Central memory CD8-positive, alpha-beta T cell (primary cell): Measurements from ENCODE around the gene AHNAK.

Experiments
- ATAC-seq: fragments of 150-1000 bp; cut with Tn5 transposase; replicated peaks from 2 replicates; pipeline ENCODE4 v1.10.0; 2022; ENCODE audit warnings: mild to moderate bottlenecking, moderate FRiP score, moderate number of reproducible peaks; ENCODE audit not compliant: poor library complexity, severe bottlenecking; ENCODE audit errors: extremely low read depth
- DNase-seq, 2 donors: peaks; one replicate each; pipeline ENCODE4 v3.0.0; 2021; ENCODE audit warnings: low spot score in 2 of 2
- H3K27ac Mint-ChIP-seq: one replicate; pipeline ENCODE4 v1.8.0; 2022; ENCODE audit warnings: low read depth, mild to moderate bottlenecking, moderate library complexity, mixed read lengths
- H3K27me3 Mint-ChIP-seq: one replicate; pipeline ENCODE4 v1.8.0; 2022; ENCODE audit warnings: mixed read lengths
- H3K36me3 Mint-ChIP-seq: one replicate; pipeline ENCODE4 v1.8.0; 2022; ENCODE audit warnings: mild to moderate bottlenecking, moderate library complexity, mixed read lengths; ENCODE audit not compliant: insufficient read depth
- H3K4me1 Mint-ChIP-seq: one replicate; pipeline ENCODE4 v1.8.0; 2022; ENCODE audit warnings: mixed read lengths
- H3K4me3 Mint-ChIP-seq: one replicate; pipeline ENCODE4 v1.8.0; 2022; ENCODE audit warnings: mild to moderate bottlenecking, moderate library complexity, mixed read lengths
- H3K9me3 Mint-ChIP-seq: one replicate; pipeline ENCODE4 v1.8.0; 2022; ENCODE audit warnings: mixed read lengths

AHNAK gene

DNA sequence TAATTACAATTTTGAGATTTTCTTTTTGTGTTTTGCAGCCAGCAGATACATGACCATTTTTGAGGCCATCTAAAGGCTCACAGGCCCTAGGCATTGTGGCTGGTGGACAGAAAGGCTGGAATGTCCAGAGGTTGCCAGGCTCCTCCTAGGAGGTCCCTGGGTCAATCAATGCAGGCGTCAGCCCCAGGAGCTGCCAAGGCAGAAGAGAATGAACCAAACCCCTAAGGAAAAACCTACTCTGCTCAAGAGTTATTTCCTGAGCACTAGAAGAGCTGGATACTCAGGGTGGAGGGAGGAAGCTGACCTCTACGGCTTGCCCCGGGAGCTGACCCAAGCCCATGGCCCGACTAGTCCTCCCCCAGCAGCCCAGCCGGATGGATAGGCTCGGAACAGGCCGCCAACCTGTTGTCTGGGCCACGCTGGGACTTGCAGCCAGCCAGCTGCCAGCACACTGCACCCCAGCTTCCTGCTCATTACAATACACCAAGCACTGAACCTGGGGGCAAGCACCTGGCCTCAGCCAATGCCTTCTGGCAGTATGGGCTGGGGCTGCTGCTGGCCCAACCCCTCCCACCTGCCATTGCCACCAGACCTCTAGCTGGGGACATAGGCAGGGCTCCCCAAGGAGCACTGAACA is 133.4 kb downstream of the AHNAK start:
- Mint-ChIP-seq H3K9me3 (no peaks in the 10 kb centered on the region), H3K4me3 (no peak overlapping the region), H3K36me3 (peaks cover 2% of the 10 kb centered on the region), H3K4me1 (no peaks in the 10 kb centered on the region), H3K27me3 (no peaks in the 10 kb centered on the region), H3K27ac (no peak overlapping the region)
- ATAC-seq (no peak), DNase-seq (no peak)

DNA sequence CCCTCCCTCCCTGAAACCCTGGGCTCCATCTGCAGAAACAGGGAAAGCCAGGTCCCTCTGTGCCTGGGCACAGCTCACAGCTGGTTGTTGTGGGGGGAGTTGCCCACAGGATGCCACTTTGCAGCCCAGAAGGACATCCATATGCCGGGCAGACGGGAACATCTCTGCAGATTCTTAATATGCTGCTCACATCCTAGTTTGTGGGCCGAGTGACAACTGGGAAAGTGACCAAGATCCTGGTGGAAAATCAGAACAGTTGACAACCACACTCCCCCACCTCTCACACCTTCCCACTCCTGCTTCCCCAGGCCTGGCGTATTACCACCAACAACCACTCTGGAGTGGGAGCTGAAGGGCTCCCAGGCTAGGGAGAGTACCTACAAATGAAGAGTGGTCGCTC is 135.1 kb downstream of the AHNAK start:
- ATAC-seq, result no peak
- Mint-ChIP-seq H3K4me1 (no peaks in the 10 kb centered on the region), H3K4me3 (no peak overlapping the region)

DNA sequence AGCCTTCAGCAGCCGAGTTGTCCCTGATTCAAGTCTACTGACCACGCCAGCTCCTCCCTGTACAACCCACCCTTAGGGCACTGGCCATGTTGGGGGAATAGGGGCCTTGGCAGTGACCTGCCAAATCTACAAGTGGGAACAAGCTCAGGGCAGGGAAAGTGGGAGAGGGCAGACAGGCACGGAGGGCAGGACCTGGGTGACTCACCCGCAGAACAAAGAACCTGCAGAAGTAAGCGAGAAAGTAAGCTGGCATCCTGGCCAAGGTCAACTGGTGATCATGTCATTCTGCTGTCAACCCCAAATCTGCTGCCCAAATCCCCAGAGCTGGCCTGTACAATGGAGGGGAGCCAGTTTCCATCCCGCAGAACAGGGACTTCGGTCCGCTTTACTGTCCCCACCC is 135.6 kb downstream of the AHNAK start:
- Mint-ChIP-seq H3K4me3 (no peak overlapping the region), H3K36me3 (peaks cover 2% of the 10 kb centered on the region), H3K27ac (no peak overlapping the region), H3K9me3 (no peaks in the 10 kb centered on the region), H3K4me1 (no peaks in the 10 kb centered on the region), H3K27me3 (no peaks in the 10 kb centered on the region)
- ATAC-seq, result no peak
- no peak for DNase-seq

More for the DNA sequence above, 135.1 kb downstream of the AHNAK start:
- Mint-ChIP-seq H3K9me3 (no peaks in the 10 kb centered on the region), H3K27ac (no peak overlapping the region), H3K27me3 (no peaks in the 10 kb centered on the region), H3K36me3 (peaks cover 2% of the 10 kb centered on the region)
- no peak for DNase-seq

DNA sequence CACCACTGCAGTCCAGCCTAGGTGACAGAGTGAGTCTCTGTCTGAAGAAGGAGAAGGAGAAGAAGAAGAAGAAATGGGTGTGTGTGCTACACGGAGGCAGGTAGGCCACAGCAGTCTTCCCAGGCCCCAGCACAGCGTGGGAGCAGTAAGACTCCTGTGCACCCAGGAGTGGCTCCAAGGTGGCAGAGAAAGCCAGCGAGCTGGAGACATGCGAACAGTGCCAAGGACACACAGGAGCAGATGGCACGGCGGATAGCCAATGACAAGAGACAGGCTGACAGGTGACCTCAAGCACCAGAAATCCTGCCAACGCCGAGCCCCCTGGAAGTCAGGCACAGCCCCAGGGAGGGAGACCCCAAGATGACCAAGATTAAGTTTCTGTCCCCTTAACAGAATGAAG is 136.8 kb downstream of the AHNAK start:
- Mint-ChIP-seq H3K27me3 (no peaks in the 10 kb centered on the region), H3K9me3 (no peaks in the 10 kb centered on the region), H3K36me3 (no peaks in the 10 kb centered on the region), H3K27ac (no peak overlapping the region), H3K4me3 (no peak overlapping the region), H3K4me1 (no peaks in the 10 kb centered on the region)
- ATAC-seq (no peak), DNase-seq (no peak)

DNA sequence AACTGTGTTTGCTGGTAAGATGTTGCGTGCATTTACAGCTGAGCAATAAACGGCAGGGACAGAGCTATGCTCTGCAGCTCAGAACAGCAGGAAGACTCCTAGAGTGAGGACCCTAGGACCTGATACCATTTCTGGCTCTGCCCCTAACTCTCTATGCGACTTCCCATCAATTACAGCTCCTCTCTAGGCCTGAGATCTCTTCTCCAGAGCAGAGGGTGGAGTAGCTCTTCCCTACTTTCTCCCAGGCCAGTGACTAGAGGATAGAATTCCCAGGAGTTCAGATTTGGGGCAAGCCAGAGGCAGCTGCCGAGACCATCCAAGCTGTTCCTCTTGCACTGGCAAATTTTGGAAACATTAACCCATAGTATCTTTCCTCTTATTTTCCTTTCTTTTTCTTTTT is 140.6 kb downstream of the AHNAK start:
- Mint-ChIP-seq H3K27ac (no peak overlapping the region), H3K4me3 (no peak overlapping the region), H3K4me1 (peaks cover 18% of the 10 kb centered on the region), H3K36me3 (peaks cover 1% of the 10 kb centered on the region), H3K27me3 (no peaks in the 10 kb centered on the region), H3K9me3 (no peaks in the 10 kb centered on the region)
- ATAC-seq (no peak), DNase-seq (no peak)

DNA sequence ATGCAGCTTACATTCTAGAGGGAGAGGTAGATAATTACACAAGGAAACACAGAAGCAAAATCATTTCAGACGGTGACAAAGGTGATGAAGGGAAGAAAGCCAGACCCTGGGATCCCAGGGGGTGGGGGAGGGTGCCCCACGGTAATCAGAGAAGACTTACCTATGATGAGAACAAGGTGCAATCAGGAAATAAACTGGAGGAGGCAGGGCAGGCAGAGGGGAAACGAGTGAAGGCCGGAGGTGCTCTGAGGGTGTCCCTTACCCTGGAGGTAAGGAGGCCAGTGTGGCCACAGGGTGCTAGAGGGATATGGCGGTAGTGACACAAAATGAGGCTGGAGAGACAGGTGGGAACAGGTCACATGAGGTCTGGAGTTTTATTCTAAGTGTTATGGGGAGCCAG is 141.7 kb downstream of the AHNAK start:
- Mint-ChIP-seq H3K36me3 (peaks cover 1% of the 10 kb centered on the region), H3K4me3 (no peak overlapping the region), H3K27ac (no peak overlapping the region), H3K9me3 (no peaks in the 10 kb centered on the region), H3K4me1 (peaks cover 18% of the 10 kb centered on the region), H3K27me3 (no peaks in the 10 kb centered on the region)
- ATAC-seq (no peak), DNase-seq (no peak)

DNA sequence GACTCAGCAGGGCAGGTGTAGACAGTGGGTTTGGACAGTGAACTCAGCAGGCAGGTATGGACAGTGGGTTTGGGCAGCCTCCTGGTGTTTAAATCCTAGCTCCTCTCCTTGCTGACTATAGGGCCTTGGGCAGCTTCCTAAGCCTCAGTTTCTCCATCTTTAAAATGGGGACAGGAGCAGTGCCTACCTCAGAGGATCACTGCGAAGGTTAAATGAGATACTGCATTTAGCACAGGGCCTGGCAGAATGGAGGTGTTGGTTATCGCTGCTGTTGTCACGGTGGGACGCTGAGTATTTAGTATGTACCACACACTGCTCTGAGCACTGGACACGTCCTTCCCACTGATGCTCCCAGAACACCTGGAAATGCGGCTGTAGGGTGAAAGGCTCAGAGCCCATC is 142.2 kb downstream of the AHNAK start:
- no peaks in the 10 kb centered on the region for H3K9me3 Mint-ChIP-seq
- peaks cover 18% of the 10 kb centered on the region for H3K4me1 Mint-ChIP-seq
- no peak for ATAC-seq
- H3K36me3 Mint-ChIP-seq, result peaks cover 1% of the 10 kb centered on the region
- no peak overlapping the region for H3K4me3 Mint-ChIP-seq
- DNase-seq, result no peak
- no peaks in the 10 kb centered on the region for H3K27me3 Mint-ChIP-seq
- H3K27ac Mint-ChIP-seq, result no peak overlapping the region

DNA sequence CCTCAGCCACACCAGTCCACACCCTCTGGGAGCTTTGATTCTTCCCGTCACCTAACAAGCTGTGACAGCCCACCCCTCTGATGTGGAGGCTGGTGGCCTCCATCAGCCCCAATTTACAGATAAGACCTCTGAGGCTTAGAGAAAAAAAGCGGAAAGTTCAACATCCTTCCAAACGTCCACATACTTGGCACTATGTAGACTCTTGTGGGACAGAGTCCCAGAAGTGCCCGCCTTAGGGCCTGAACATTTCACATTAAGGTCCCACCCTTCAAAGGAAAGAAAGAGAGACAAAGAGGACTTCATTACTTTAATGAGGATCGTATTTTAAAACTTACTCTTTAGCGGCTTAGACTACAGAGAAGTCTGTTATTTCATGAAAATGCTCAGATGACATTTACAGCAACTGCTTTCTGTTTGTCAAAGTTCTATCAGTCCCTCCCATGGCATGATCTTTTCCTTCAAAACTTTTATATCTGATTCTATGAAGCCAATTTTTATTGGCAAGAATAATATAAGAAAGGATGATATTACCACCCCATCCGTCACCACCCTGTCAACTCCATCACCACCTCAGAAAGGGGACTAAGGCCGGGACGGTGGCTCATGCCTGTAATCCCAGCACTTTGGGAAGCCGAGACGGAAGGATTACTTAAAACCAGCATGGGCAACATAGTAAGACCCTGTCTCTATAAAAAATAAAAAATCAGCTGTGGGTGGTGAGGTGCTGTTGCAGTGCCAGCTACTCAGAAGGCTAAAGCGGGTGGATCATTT is 143.5 kb downstream of the AHNAK start:
- Mint-ChIP-seq H3K36me3 (peaks cover 1% of the 10 kb centered on the region), H3K4me1 (peaks cover 23% of the 10 kb centered on the region), H3K4me3 (peak overlapping the region; percentile 66), H3K27me3 (no peaks in the 10 kb centered on the region), H3K27ac (peak overlapping the region; percentile 49), H3K9me3 (no peaks in the 10 kb centered on the region)
- no peak for DNase-seq
- no peak for ATAC-seq

DNA sequence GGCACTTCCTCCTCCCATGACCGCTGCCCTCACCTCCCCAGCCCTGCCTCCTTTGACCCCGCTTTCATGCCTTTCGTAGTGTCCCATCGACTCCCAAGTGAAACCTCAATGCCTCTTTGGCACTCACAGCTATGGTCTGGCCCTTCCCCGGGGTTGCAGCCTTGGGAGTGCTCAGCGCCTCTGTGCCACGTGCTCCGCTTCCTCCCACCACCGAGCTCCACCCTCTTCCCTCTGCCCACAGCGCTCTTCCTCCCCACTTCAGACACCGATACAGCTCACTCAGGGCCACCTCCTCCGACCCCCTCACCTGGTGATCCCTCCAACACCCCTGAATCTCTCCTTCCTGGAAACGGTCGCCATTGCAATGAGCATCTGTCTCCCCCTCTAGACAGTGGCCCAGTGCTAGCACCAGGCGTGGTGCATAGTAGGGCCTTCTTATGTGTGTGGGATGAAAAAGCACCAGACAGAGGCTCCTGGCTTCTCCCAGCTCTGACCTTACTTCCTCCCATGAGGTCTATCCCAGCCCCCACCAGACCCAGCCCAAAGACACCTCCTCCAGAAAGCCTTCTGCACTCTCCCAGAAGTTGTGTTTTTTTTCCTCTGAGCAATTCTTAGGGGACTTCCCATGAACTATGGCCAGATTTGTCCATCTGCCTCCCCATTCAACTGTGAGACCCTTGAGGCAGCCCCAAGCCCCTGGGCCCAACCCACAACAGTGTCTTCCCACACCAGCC is 144.2 kb downstream of the AHNAK start:
- Mint-ChIP-seq H3K27ac (peak overlapping the region; percentile 49), H3K4me3 (peak overlapping the region; percentile 66), H3K9me3 (no peaks in the 10 kb centered on the region), H3K4me1 (peaks cover 23% of the 10 kb centered on the region), H3K27me3 (no peaks in the 10 kb centered on the region), H3K36me3 (peaks cover 1% of the 10 kb centered on the region)
- DNase-seq (no peak), ATAC-seq (peak; percentile 86)

DNA sequence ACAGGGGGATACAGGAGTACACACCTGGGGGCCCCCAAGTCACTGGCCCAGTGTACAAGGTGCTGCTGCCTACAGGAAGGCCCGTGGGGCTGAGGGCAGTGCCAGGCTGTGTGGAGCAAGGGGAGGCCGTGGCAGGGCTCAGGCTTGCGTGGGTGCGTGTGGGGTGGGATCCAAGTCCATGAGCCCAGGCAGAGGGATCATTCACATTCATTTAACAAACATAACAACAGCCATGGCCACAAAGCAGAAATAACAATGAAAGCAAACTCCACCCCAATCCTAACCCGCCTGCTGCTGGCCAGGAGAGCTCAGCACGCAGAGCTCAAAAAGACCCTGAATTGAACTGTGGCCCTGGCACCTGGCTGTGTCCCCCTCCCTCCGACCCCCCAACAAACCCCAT is 144.8 kb downstream of the AHNAK start:
- H3K36me3 Mint-ChIP-seq, result peaks cover 1% of the 10 kb centered on the region
- H3K4me1 Mint-ChIP-seq, result peaks cover 23% of the 10 kb centered on the region
- H3K4me3 Mint-ChIP-seq, result peak overlapping the region; percentile 66
- ATAC-seq (no peak), DNase-seq (no peak)
- no peaks in the 10 kb centered on the region for H3K27me3 Mint-ChIP-seq
- H3K27ac Mint-ChIP-seq, result peak overlapping the region; percentile 49
- no peaks in the 10 kb centered on the region for H3K9me3 Mint-ChIP-seq

DNA sequence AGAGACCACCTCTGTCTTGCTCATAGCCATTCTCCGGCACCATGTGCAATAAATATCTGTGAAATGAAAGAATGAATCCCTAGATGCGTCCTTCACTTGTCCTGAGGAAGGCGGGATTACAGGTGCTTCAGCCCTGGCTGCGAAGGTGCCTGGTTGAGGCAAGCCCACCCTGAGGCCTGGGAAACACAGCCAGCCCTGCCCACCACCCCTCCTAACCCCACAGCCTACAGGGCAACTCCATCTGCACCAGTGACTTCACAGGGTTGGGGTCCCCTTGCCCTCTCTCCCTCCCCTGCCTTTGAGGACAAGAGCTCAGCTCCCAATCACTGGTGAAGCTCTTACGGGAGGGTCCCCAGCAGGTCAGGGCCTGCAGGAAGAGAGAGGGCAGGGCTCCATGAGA is 145.2 kb downstream of the AHNAK start:
- Mint-ChIP-seq H3K4me1 (peaks cover 23% of the 10 kb centered on the region), H3K36me3 (peaks cover 1% of the 10 kb centered on the region)
- ATAC-seq, result no peak

DNA sequence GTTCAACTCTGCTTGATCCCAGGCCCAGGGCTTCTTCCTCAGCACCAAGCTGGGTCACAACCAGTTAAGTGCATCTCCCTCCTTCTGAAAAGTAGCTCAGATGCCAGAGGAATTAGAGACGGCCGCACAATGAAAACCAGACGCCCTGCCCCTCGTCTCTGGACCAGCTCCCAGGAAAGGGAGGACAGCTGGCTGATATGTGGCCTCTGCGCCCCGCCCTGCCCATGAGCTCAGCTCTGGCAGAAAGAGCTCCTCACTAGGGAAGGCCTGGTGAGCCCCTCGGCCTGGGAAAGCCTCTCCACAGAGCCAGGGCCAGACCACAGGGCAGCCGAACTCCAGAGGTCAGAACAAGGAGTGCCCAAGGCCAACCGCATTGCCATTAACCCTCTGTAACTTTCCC is 145.8 kb downstream of the AHNAK start:
- no peaks in the 10 kb centered on the region for H3K27me3 Mint-ChIP-seq
- peaks cover 23% of the 10 kb centered on the region for H3K4me1 Mint-ChIP-seq
- no peak overlapping the region for H3K4me3 Mint-ChIP-seq
- peaks cover 1% of the 10 kb centered on the region for H3K36me3 Mint-ChIP-seq
- no peaks in the 10 kb centered on the region for H3K9me3 Mint-ChIP-seq
- ATAC-seq (no peak), DNase-seq (no peak)
- no peak overlapping the region for H3K27ac Mint-ChIP-seq

More for the DNA sequence above, 145.2 kb downstream of the AHNAK start:
- Mint-ChIP-seq H3K4me3 (peak overlapping the region; percentile 66), H3K27ac (peak overlapping the region; percentile 49), H3K27me3 (no peaks in the 10 kb centered on the region), H3K9me3 (no peaks in the 10 kb centered on the region)
- no peak for DNase-seq

DNA sequence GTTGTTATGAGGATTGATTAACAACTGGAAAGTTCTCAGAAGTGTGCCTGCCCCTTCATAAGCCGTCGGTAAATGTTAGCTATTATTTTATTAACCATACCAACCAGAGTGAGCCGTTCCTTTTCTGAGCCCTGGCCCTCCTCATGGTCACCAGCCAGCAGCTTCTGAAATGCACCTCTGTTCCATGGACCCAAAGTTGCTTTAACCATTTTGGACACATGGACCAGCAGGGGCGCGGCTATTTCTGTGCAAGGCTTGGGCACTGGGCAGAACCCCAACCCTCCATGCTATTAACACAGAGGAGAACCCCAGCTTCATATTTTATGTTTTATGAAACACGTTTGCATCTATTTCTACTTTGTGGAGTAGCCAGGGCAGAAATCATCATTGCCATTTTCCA is 146.3 kb downstream of the AHNAK start:
- Mint-ChIP-seq H3K4me3 (no peak overlapping the region), H3K27me3 (no peaks in the 10 kb centered on the region), H3K27ac (no peak overlapping the region), H3K4me1 (peaks cover 23% of the 10 kb centered on the region), H3K9me3 (no peaks in the 10 kb centered on the region), H3K36me3 (peaks cover 1% of the 10 kb centered on the region)
- DNase-seq (no peak), ATAC-seq (no peak)
